ENCODE measurements around the gene EPHA4. TPM values are rescaled to one million over a fixed set of nuclear protein-coding genes. Genes with fewer than 3 reads are reported as not detected.
A peak's percentile ranks its signal among the peaks of the same experiment; 100 is the strongest.

Gene EPHA4
- total RNA-seq, 1 experiment from 2014 or later: 20.2 TPM

GRCh38 chr2:221448844-221449390 is 123.2 kb downstream of the EPHA4 start:
- no peak overlapping the region for H3K4me3 ChIP-seq (ENCODE audit: insufficient read depth, low read depth, low read length)
- H3K36me3 ChIP-seq (replicated peaks; ENCODE audit: control insufficient read depth, insufficient read depth, low read length): no peaks in the 10 kb centered on the region
- no peaks in the 10 kb centered on the region for H3K27me3 ChIP-seq (ENCODE audit: control insufficient read depth, insufficient read depth, low read length)
- DNase-seq: no peak

- no peak for DNase-seq
- Histone ChIP-seq H3K27me3 (ENCODE audit: control insufficient read depth, insufficient read depth, low read length) (no peaks in the 10 kb centered on the region), H3K4me3 (ENCODE audit: insufficient read depth, low read depth, low read length) (no peak overlapping the region), H3K36me3 (replicated peaks; ENCODE audit: control insufficient read depth, insufficient read depth, low read length) (no peaks in the 10 kb centered on the region)
These were observed 123.9 kb downstream of the EPHA4 start for GRCh38 chr2:221448057-221448843.

GRCh38 chr2:221447310-221447709 is 124.8 kb downstream of the EPHA4 start:
- Histone ChIP-seq H3K36me3 (replicated peaks; ENCODE audit: control insufficient read depth, insufficient read depth, low read length) (no peaks in the 10 kb centered on the region), H3K27me3 (ENCODE audit: control insufficient read depth, insufficient read depth, low read length) (no peaks in the 10 kb centered on the region), H3K4me3 (ENCODE audit: insufficient read depth, low read depth, low read length) (no peak overlapping the region)
- peak; percentile 22 for DNase-seq

GRCh38 chr2:221446140-221446539 is 126.0 kb downstream of the EPHA4 start:
- Histone ChIP-seq H3K36me3 (replicated peaks; ENCODE audit: control insufficient read depth, insufficient read depth, low read length) (no peaks in the 10 kb centered on the region), H3K4me3 (ENCODE audit: insufficient read depth, low read depth, low read length) (no peak overlapping the region), H3K27me3 (ENCODE audit: control insufficient read depth, insufficient read depth, low read length) (no peaks in the 10 kb centered on the region)
- no peak for DNase-seq

- no peaks in the 10 kb centered on the region for H3K36me3 ChIP-seq (replicated peaks; ENCODE audit: control insufficient read depth, insufficient read depth, low read length)
- no peaks in the 10 kb centered on the region for H3K27me3 ChIP-seq (ENCODE audit: control insufficient read depth, insufficient read depth, low read length)
- H3K4me3 ChIP-seq (ENCODE audit: insufficient read depth, low read depth, low read length): no peak overlapping the region
- no peak for DNase-seq
These were observed 128.0 kb downstream of the EPHA4 start for GRCh38 chr2:221444106-221444505.

- Histone ChIP-seq H3K36me3 (replicated peaks; ENCODE audit: control insufficient read depth, insufficient read depth, low read length) (no peaks in the 10 kb centered on the region), H3K4me3 (ENCODE audit: insufficient read depth, low read depth, low read length) (no peak overlapping the region), H3K27me3 (ENCODE audit: control insufficient read depth, insufficient read depth, low read length) (no peaks in the 10 kb centered on the region)
- no peak for DNase-seq
These were observed 128.5 kb downstream of the EPHA4 start for GRCh38 chr2:221443645-221444044.

- Histone ChIP-seq H3K36me3 (replicated peaks; ENCODE audit: control insufficient read depth, insufficient read depth, low read length) (no peaks in the 10 kb centered on the region), H3K4me3 (ENCODE audit: insufficient read depth, low read depth, low read length) (no peak overlapping the region), H3K27me3 (ENCODE audit: control insufficient read depth, insufficient read depth, low read length) (no peaks in the 10 kb centered on the region)
- DNase-seq: no peak
These were observed 130.0 kb downstream of the EPHA4 start for GRCh38 chr2:221442128-221442527.

GRCh38 chr2:221439761-221440479 is 132.2 kb downstream of the EPHA4 start:
- no peak for DNase-seq
- no peaks in the 10 kb centered on the region for H3K36me3 ChIP-seq (replicated peaks; ENCODE audit: control insufficient read depth, insufficient read depth, low read length)
- no peaks in the 10 kb centered on the region for H3K27me3 ChIP-seq (ENCODE audit: control insufficient read depth, insufficient read depth, low read length)
- H3K4me3 ChIP-seq (ENCODE audit: insufficient read depth, low read depth, low read length): no peak overlapping the region

GRCh38 chr2:221437056-221437455 is 135.0 kb downstream of the EPHA4 start:
- no peaks in the 10 kb centered on the region for H3K27me3 ChIP-seq (ENCODE audit: control insufficient read depth, insufficient read depth, low read length)
- no peaks in the 10 kb centered on the region for H3K36me3 ChIP-seq (replicated peaks; ENCODE audit: control insufficient read depth, insufficient read depth, low read length)
- no peak for DNase-seq
- H3K4me3 ChIP-seq (ENCODE audit: insufficient read depth, low read depth, low read length): no peak overlapping the region

GRCh38 chr2:221435171-221435570 is 136.9 kb downstream of the EPHA4 start:
- H3K36me3 ChIP-seq (replicated peaks; ENCODE audit: control insufficient read depth, insufficient read depth, low read length): no peaks in the 10 kb centered on the region

GRCh38 chr2:221434142-221434541 is 138.0 kb downstream of the EPHA4 start:
- Histone ChIP-seq H3K4me3 (ENCODE audit: insufficient read depth, low read depth, low read length) (no peak overlapping the region), H3K36me3 (replicated peaks; ENCODE audit: control insufficient read depth, insufficient read depth, low read length) (no peaks in the 10 kb centered on the region), H3K27me3 (ENCODE audit: control insufficient read depth, insufficient read depth, low read length) (no peaks in the 10 kb centered on the region)
- no peak for DNase-seq

More at GRCh38 chr2:221435171-221435570, 136.9 kb downstream of the EPHA4 start:
- H3K4me3 ChIP-seq (ENCODE audit: insufficient read depth, low read depth, low read length): no peak overlapping the region
- H3K27me3 ChIP-seq (ENCODE audit: control insufficient read depth, insufficient read depth, low read length): no peaks in the 10 kb centered on the region
- no peak for DNase-seq

- no peaks in the 10 kb centered on the region for H3K27me3 ChIP-seq (ENCODE audit: control insufficient read depth, insufficient read depth, low read length)
- no peaks in the 10 kb centered on the region for H3K36me3 ChIP-seq (replicated peaks; ENCODE audit: control insufficient read depth, insufficient read depth, low read length)
- no peak overlapping the region for H3K4me3 ChIP-seq (ENCODE audit: insufficient read depth, low read depth, low read length)
- no peak for DNase-seq
These were observed 140.6 kb downstream of the EPHA4 start for GRCh38 chr2:221431477-221431876.

- DNase-seq: no peak
- no peak overlapping the region for H3K4me3 ChIP-seq (ENCODE audit: insufficient read depth, low read depth, low read length)
- H3K27me3 ChIP-seq (ENCODE audit: control insufficient read depth, insufficient read depth, low read length): no peaks in the 10 kb centered on the region
- H3K36me3 ChIP-seq (replicated peaks; ENCODE audit: control insufficient read depth, insufficient read depth, low read length): no peaks in the 10 kb centered on the region
These were observed 142.2 kb downstream of the EPHA4 start for GRCh38 chr2:221429741-221430491.

- DNase-seq: no peak
- no peaks in the 10 kb centered on the region for H3K27me3 ChIP-seq (ENCODE audit: control insufficient read depth, insufficient read depth, low read length)
- H3K4me3 ChIP-seq (ENCODE audit: insufficient read depth, low read depth, low read length): no peak overlapping the region
- no peaks in the 10 kb centered on the region for H3K36me3 ChIP-seq (replicated peaks; ENCODE audit: control insufficient read depth, insufficient read depth, low read length)
These were observed 143.2 kb downstream of the EPHA4 start for GRCh38 chr2:221428896-221429295.
